ENCODE data around the gene MAP3K5. TPM values are rescaled to one million over a fixed set of nuclear protein-coding genes. Genes with fewer than 3 reads are reported as not detected.

Gene MAP3K5
- total and polyA plus RNA-seq, 9 of the 15 experiments (the other 6 are each of a cell fraction or from before 2014, with no cell fraction given), result 2.2 to 13.0 (median 9.9) TPM

DNA sequence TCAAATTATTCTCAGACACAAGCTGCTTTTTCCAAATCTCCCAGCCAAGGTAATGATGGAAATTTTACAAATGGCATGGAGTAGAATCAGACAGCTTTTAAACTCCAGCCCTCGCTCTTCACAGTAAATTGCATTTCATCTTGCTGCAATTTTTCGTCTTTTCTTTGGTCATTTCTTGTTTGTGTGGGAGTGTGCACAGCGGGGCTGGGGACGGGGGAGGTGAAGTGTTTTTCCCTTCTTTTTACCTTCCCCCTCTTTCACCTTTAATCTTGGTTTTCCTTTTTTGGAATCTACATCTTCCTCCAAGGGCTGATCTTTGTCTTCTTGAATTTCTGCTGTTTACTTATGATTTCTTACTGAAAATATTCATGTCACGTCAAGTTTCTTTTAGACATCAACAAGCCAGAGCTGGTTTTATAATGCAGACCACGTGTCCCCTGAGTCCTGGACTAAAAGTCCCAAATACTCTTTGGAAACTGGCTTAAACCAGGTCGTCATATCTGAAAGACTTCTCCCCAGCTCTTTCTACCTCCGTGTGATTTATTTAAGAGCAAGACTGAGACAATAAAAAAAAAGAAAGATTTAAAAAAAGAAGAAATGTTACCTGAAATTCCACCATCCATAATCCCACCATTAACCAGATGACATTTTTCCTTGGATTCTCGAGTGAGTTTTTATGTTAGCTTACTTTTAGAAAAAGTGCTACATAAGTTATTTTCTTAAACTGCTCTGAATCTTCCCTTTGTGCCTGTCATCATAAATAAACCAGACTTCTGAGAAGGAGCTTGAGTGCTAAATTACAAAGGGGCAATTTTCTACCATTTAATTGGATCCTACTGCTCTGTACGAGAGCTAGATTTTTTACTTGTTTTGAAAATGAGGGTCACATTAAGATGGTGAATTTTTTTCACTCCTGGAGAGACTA, 52.0 kb downstream of the MAP3K5 start (continued):
- TF ChIP-seq, protein P1, sequence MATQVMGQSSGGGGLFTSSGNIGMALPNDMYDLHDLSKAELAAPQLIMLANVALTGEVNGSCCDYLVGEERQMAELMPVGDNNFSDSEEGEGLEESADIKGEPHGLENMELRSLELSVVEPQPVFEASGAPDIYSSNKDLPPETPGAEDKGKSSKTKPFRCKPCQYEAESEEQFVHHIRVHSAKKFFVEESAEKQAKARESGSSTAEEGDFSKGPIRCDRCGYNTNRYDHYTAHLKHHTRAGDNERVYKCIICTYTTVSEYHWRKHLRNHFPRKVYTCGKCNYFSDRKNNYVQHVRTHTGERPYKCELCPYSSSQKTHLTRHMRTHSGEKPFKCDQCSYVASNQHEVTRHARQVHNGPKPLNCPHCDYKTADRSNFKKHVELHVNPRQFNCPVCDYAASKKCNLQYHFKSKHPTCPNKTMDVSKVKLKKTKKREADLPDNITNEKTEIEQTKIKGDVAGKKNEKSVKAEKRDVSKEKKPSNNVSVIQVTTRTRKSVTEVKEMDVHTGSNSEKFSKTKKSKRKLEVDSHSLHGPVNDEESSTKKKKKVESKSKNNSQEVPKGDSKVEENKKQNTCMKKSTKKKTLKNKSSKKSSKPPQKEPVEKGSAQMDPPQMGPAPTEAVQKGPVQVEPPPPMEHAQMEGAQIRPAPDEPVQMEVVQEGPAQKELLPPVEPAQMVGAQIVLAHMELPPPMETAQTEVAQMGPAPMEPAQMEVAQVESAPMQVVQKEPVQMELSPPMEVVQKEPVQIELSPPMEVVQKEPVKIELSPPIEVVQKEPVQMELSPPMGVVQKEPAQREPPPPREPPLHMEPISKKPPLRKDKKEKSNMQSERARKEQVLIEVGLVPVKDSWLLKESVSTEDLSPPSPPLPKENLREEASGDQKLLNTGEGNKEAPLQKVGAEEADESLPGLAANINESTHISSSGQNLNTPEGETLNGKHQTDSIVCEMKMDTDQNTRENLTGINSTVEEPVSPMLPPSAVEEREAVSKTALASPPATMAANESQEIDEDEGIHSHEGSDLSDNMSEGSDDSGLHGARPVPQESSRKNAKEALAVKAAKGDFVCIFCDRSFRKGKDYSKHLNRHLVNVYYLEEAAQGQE (IDR thresholded peaks at IDR 0.05; ENCODE audit: borderline replicate concordance), result peak; percentile 71
- TF ChIP-seq, protein P1 (CRISPR knock-in tag; IDR thresholded peaks at IDR 0.05; ENCODE audit: low read depth), result no peak
- 0 out of 2 replicates have a peak, but pooled peaks have one; percentile 20 for TF ChIP-seq SMAD4 (CRISPR knock-in tag; conservative IDR thresholded peaks at IDR 0.05)
- no peak for TF ChIP-seq ZSCAN29 (IDR thresholded peaks at IDR 0.05)
- no peak for TF ChIP-seq ZNF436 (CRISPR knock-in tag; IDR thresholded peaks at IDR 0.05)
- TF ChIP-seq GTF2E2 (tag; IDR thresholded peaks at IDR 0.05), result no peak
- TF ChIP-seq NR3C1 (CRISPR knock-in tag; IDR thresholded peaks at IDR 0.05), result no peak
- no peak for TF ChIP-seq ARHGAP35 (IDR thresholded peaks at IDR 0.05; ENCODE audit: partially characterized antibody)
- TF ChIP-seq HDAC2 (IDR thresholded peaks at IDR 0.05), result no peak
- TF ChIP-seq, protein P2, sequence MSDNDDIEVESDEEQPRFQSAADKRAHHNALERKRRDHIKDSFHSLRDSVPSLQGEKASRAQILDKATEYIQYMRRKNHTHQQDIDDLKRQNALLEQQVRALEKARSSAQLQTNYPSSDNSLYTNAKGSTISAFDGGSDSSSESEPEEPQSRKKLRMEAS (CRISPR knock-in tag; IDR thresholded peaks at IDR 0.05), result no peak
- TF ChIP-seq, protein P3, sequence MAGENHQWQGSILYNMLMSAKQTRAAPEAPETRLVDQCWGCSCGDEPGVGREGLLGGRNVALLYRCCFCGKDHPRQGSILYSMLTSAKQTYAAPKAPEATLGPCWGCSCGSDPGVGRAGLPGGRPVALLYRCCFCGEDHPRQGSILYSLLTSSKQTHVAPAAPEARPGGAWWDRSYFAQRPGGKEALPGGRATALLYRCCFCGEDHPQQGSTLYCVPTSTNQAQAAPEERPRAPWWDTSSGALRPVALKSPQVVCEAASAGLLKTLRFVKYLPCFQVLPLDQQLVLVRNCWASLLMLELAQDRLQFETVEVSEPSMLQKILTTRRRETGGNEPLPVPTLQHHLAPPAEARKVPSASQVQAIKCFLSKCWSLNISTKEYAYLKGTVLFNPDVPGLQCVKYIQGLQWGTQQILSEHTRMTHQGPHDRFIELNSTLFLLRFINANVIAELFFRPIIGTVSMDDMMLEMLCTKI (IDR thresholded peaks at IDR 0.05; ENCODE audit: partially characterized antibody), result no peak
- TF ChIP-seq MYC (IDR thresholded peaks at IDR 0.05; ENCODE audit: low read depth, low read length), result peak; percentile 35; the same call in 1 of the 2 replicates
- no peak for TF ChIP-seq MYC (CRISPR knock-in tag; IDR thresholded peaks at IDR 0.05; ENCODE audit: borderline replicate concordance, low read depth)
- TF ChIP-seq ZBTB33 (CRISPR knock-in tag; IDR thresholded peaks at IDR 0.05), result no peak
